K562 (cell line): ENCODE results near the gene OVOL1. TPM values are rescaled to one million over a fixed set of nuclear protein-coding genes. Genes with fewer than 3 reads are reported as not detected.
A peak's percentile ranks its signal among the peaks of the same experiment; 100 is the strongest.

ENCODE experiments used
- ATAC-seq: fragments of 200-7000 bp; cut with Tn5 transposase; 3 replicates; pipeline ENCODE4 v1.9.1; 2020; ENCODE audit warnings: moderate library complexity
- BruUV-seq: library from RNA; stranded (reverse); fragments of 400-500 nt; replicated peaks from 2 replicates; lab custom pipeline; 2021; lab: Mats Ljungman, UMichigan
- CTCF ChIA-PET: fragments of 300-600 bp; formaldehyde crosslinking; extraction: SDS; loops from one replicate; lab custom pipeline; 2021; ENCODE audit warnings: low intra/inter-chr PET ratio; lab: Yijun Ruan, JAX
- POLR2A ChIA-PET: fragments of 300-600, 350-650 bp; sonication (Branson Sonifier 250); formaldehyde crosslinking; extraction: SDS; loops from one replicate; lab custom pipeline; 2021; ENCODE audit warnings: antibody characterized with exemption, inconsistent platforms; lab: Yijun Ruan, JAX
- DNase-seq, 4 experiments: peaks; one replicate each; pipeline versions ENCODE4 v3.0.0 to v3.0.0-alpha.2; 2011 to 2018; ENCODE audit warnings: low spot score in 3 of 4, mixed read lengths in 3 of 4; ENCODE audit errors: extremely low read depth in 1 of 4
- FAIRE-seq: peaks from 2 replicates; lab custom pipeline; 2011; peaks lifted over from hg19 to GRCh38; lab: Jason Lieb, UNC
- H2AFZ ChIP-seq: 2 replicates; pipeline ENCODE4 v1.6.0; 2011; ENCODE audit warnings: low read depth, low read length, control low read depth, inconsistent platforms
- H3K27ac ChIP-seq: fragments of 200-600 bp; 3 replicates; pipeline ENCODE4 v1.8.0; 2011; ENCODE audit warnings: low read depth, mild to moderate bottlenecking, control low read depth, inconsistent platforms, low read length, moderate library complexity, mixed read lengths; ENCODE audit errors: extremely low read depth
- H3K27me3 ChIP-seq, 2 experiments: fragments of 300-600 bp in 1 of 2; 2 replicates in 1 of 2; 3 replicates in 1 of 2; pipeline versions ENCODE4 v1.6.0 to v1.8.0; 2011; ENCODE audit warnings: inconsistent platforms in 2 of 2, low read length in 2 of 2, mild to moderate bottlenecking in 1 of 2, mixed read lengths in 1 of 2, moderate library complexity in 1 of 2; ENCODE audit not compliant: control insufficient read depth in 2 of 2, insufficient read depth in 2 of 2
- H3K36me3 ChIP-seq: fragments of 300-600 bp; 3 replicates; pipeline ENCODE4 v1.8.0; 2011; ENCODE audit warnings: mild to moderate bottlenecking, low read length, inconsistent platforms; ENCODE audit not compliant: control insufficient read depth, insufficient read depth
- H3K4me1 ChIP-seq, 2 experiments: fragments of 200-600 bp in 1 of 2; replicated peaks in 1 of 2; 2 replicates in 1 of 2; 3 replicates in 1 of 2; pipeline versions ENCODE4 v1.5.1 to v1.8.0; 2011; ENCODE audit warnings: inconsistent platforms in 2 of 2, low read length in 2 of 2, mild to moderate bottlenecking in 1 of 2, mixed read lengths in 1 of 2, moderate library complexity in 1 of 2; ENCODE audit not compliant: control insufficient read depth in 2 of 2, insufficient read depth in 2 of 2
- H3K4me2 ChIP-seq: 2 replicates; pipeline ENCODE4 v1.6.1; 2011; ENCODE audit warnings: low read length, control low read depth, inconsistent platforms, mixed read lengths; ENCODE audit not compliant: insufficient read depth
- H3K4me3 ChIP-seq: fragments of 200-600 bp; sonication (generic), shearing (Covaris generic); 2 replicates; pipeline ENCODE4 v1.5.1; 2016; ENCODE audit warnings: control low read depth, inconsistent platforms
- H3K79me2 ChIP-seq: fragments of 200-600 bp; 3 replicates; pipeline ENCODE4 v1.8.0; 2011; ENCODE audit warnings: low read length, inconsistent platforms; ENCODE audit not compliant: control insufficient read depth, insufficient read depth
- H3K9ac ChIP-seq, 2 experiments: 2 replicates each; pipeline versions ENCODE4 v1.6.0 to v1.6.1; 2011; ENCODE audit warnings: low read depth in 2 of 2, low read length in 2 of 2, control low read depth in 1 of 2, inconsistent platforms in 1 of 2, mild to moderate bottlenecking in 1 of 2, mixed read lengths in 1 of 2; ENCODE audit not compliant: insufficient read depth in 1 of 2
- H3K9me1 ChIP-seq: one replicate; pipeline ENCODE4 v1.6.0; 2011; ENCODE audit warnings: inconsistent platforms, mild to moderate bottlenecking, low read length, moderate library complexity; ENCODE audit not compliant: control insufficient read depth, insufficient read depth
- H3K9me3 ChIP-seq: replicated peaks from 2 replicates; pipeline ENCODE4 v1.5.1; 2011; ENCODE audit warnings: low read depth, low read length, inconsistent platforms; ENCODE audit not compliant: control insufficient read depth, insufficient read depth
- H4K20me1 ChIP-seq: replicated peaks from 2 replicates; pipeline ENCODE4 v1.6.1; 2011; ENCODE audit warnings: low read length, inconsistent platforms, mixed read lengths; ENCODE audit not compliant: control insufficient read depth, insufficient read depth
- ASH1L ChIP-seq: fragments of 450-650 bp; IDR thresholded peaks from 2 replicates; pipeline ENCODE4 v1.6.1; 2018; ENCODE audit warnings: borderline replicate concordance, mild to moderate bottlenecking, low read depth; ENCODE audit not compliant: partially characterized antibody
- BDP1 ChIP-seq: IDR thresholded peaks from 3 replicates; pipeline ENCODE4 v1.6.1; 2011; ENCODE audit not compliant: insufficient read length, insufficient read depth
- DACH1 ChIP-seq: fragments of 450-650 bp; IDR thresholded peaks from 2 replicates; pipeline ENCODE4 v1.6.1; 2018; ENCODE audit not compliant: partially characterized antibody
- DNMT1 ChIP-seq: fragments of 450-650 bp; IDR thresholded peaks from 2 replicates; pipeline ENCODE4 v1.6.1; 2016; ENCODE audit warnings: antibody characterized with exemption, mild to moderate bottlenecking
- GATAD2B ChIP-seq: fragments of 450-650 bp; IDR thresholded peaks from 2 replicates; pipeline ENCODE4 v1.6.1; 2017; ENCODE audit warnings: mild to moderate bottlenecking, borderline replicate concordance
- GTF2F1 ChIP-seq: IDR thresholded peaks from 2 replicates; pipeline ENCODE4 v1.6.1; 2011; ENCODE audit warnings: low read depth, low read length, improper control_type of control experiment
- NR1H2 ChIP-seq: sonication (generic); formaldehyde crosslinking; IDR thresholded peaks from 2 replicates; pipeline ENCODE4 v1.4.0; 2020; ENCODE audit warnings: mild to moderate bottlenecking, missing genetic modification reagents
- RCOR1 ChIP-seq, 2 experiments: IDR thresholded peaks; 2 replicates each; pipeline ENCODE4 v1.6.1; 2012; ENCODE audit warnings: low read depth in 2 of 2, low read length in 2 of 2, borderline replicate concordance in 1 of 2, improper control_type of control experiment in 1 of 2
- RFX7 ChIP-seq: fragments of 250-450 bp; sonication (Bioruptor Pico); IDR thresholded peaks from 2 replicates; pipeline ENCODE4 v1.5.1; 2021; ENCODE audit warnings: mild to moderate bottlenecking
- SMARCA5 ChIP-seq: fragments of 450-650 bp; IDR thresholded peaks from 2 replicates; pipeline ENCODE4 v1.6.1; 2016
- SRSF3 ChIP-seq: fragments of 200-400 bp; formaldehyde crosslinking; IDR thresholded peaks from 2 replicates; pipeline ENCODE4 v1.6.1; 2016; ENCODE audit warnings: mild to moderate bottlenecking, low read length, moderate library complexity; ENCODE audit not compliant: insufficient read depth
- ZNF217 ChIP-seq: sonication (generic); formaldehyde crosslinking; IDR thresholded peaks from 2 replicates; pipeline ENCODE4 v1.8.0; 2022; ENCODE audit warnings: mild to moderate bottlenecking, missing genetic modification reagents
- WGBS: fragments of 100-300 bp; shearing (Covaris generic); methylation state at CpG from one replicate; pipeline ENCODE4 v1.1.6; 2016; ENCODE audit warnings: low coverage, mixed read lengths; ENCODE audit not compliant: insufficient coverage; ENCODE audit errors: missing lambda C conversion rate; 5-methylcytosine and 5-hydroxymethylcytosine counted together
- in situ Hi-C: fragments of 300-500 bp; cut with MboI; formaldehyde crosslinking; loops from 4 replicates; pipeline ENCODE4 v1.15.0; 2018; ENCODE audit warnings: inconsistent platforms, mixed read lengths
- intact Hi-C: fragments of 100-400 bp; cut with micrococcal nuclease; formaldehyde crosslinking; loops from 2 replicates; pipeline ENCODE4 v1.14.2; 2022
- polyA plus RNA-seq, 8 experiments: library from polyadenylated mRNA; depleted of rRNA in 4 of 8; stranded (reverse) in 5 of 8; unstranded in 3 of 8; fragments of >200 nt; fragmentation: Nextera tagmentation in 2 of 8; fragmentation: Illumina TruSeq in 1 of 8; extraction: Ambion mirVana in 2 of 8; extraction: Trizol in 1 of 8; gene quantifications; 2 replicates each; pipeline versions ENCODE4 v1.2.1 to v1.2.3, GENCODE V29; 2011 to 2014; ENCODE audit warnings: inconsistent platforms in 1 of 8, missing spikeins in 1 of 8
- total RNA-seq, 7 experiments: library from RNA; depleted of rRNA in 6 of 7; stranded (reverse); fragments of >200 nt in 6 of 7; fragmentation: Illumina TruSeq in 2 of 7; extraction: Trizol in 2 of 7; gene quantifications; 2 replicates each; pipeline versions ENCODE4 v1.2.1 to v1.2.3, GENCODE V29; 2011 to 2021; ENCODE audit warnings: low replicate concordance in 1 of 7
- TF ChIP-seq, protein P1 (sequence below): sonication (generic); IDR thresholded peaks from 2 replicates; pipeline ENCODE4 v1.6.1; 2016
- TF ChIP-seq, protein P2 (sequence below): fragments of 200-800 bp; sonication (Bioruptor generic); IDR thresholded peaks from 2 replicates; pipeline ENCODE4 v1.6.1; 2016; ENCODE audit warnings: missing genetic modification characterization, missing compliant biosample characterization
- TF ChIP-seq, protein P3 (sequence below), 2 experiments: fragments of 250-450 bp in 1 of 2; fragments of 450-650 bp in 1 of 2; sonication (Bioruptor Pico) in 1 of 2; IDR thresholded peaks; 2 replicates each; pipeline versions ENCODE4 v1.6.1 to v1.8.0; 2016 to 2021; ENCODE audit warnings: mild to moderate bottlenecking in 2 of 2, moderate library complexity in 2 of 2, missing compliant biosample characterization in 1 of 2, missing genetic modification characterization in 1 of 2

OVOL1 gene
- total and polyA plus RNA-seq, 9 of the 15 experiments (the other 6 are each of a cell fraction or from before 2014, with no cell fraction given): 0.09 TPM; not detected in 8

DNA sequence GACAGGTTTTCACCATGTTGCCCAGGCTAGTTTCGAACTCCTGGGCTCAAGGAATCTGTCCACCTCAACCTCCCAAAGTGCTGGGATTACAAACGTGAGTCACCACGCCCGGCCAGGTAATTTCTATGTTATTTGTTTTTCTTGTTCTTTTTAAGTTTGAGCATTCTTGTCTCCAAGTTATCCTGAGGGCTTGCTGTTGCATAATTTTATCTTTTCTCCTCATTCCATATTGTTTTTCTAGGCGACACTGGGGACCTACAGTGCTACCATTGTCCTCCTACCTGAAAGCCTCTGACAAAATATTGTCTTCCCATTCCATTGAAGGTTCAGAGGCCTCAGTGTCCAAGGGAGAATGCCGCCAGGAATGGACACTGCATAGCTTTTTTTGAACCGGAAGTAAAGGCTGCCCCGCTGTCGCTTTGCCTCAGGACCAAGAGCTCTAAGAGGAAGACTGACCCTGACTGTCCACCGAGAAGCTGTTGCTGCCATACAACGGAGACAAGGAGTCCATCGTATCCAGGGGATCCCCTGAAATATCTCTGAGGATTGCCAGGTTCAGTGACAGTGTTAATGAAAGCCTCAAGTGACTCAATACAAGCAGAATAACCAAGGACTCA, 15.8 kb upstream of the OVOL1 start:
- DNase-seq: peak in 1 of 4 experiments; percentile 6
- Histone ChIP-seq H3K9ac (no peak overlapping the region), H3K79me2 (no peaks in the 10 kb centered on the region), H3K4me2 (no peak overlapping the region), H4K20me1 (no peaks in the 10 kb centered on the region; the same call in 1 of the 2 replicates), H3K4me3 (no peak overlapping the region), H3K36me3 (peaks cover under 1% of the 10 kb centered on the region; the same call in 1 of the 3 replicates), H2AFZ (no peak overlapping the region), H3K27ac (no peak overlapping the region), H3K9me1 (no peaks in the 10 kb centered on the region), H3K4me1 (no peaks in the 10 kb centered on the region), H3K27me3 (no peaks in the 10 kb centered on the region; a peak in 1 of 5 replicates), H3K9me3 (no peaks in the 10 kb centered on the region)
- in situ Hi-C loops (no loop called here), intact Hi-C loops (loop anchor here (5.0 kb wide), 1 partner anchor 59 kb away; the partner anchor contains the start of gene KAT5)
- FAIRE-seq: no peak
- WGBS: 51% methylated on average over 12 of the region's 12 CpGs
- ATAC-seq: no peak
- CTCF ChIA-PET: interaction anchor here (0.7 kb wide), 1 partner anchor 68 kb away, joined by 3 read pairs; no protein-coding TSS in a partner anchor
- POLR2A ChIA-PET: interaction anchor here (0.6 to 1.6 kb wide), 7 partner anchors 9 to 59 kb away, joined by 3 to 13 read pairs (median 3); partner anchors contain the start of gene KAT5
- no TSS peak for BruUV-seq
- TF ChIP-seq DNMT1: no peak
- no peak for TF ChIP-seq BDP1
- no peak for TF ChIP-seq NR1H2
- TF ChIP-seq, protein P1, sequence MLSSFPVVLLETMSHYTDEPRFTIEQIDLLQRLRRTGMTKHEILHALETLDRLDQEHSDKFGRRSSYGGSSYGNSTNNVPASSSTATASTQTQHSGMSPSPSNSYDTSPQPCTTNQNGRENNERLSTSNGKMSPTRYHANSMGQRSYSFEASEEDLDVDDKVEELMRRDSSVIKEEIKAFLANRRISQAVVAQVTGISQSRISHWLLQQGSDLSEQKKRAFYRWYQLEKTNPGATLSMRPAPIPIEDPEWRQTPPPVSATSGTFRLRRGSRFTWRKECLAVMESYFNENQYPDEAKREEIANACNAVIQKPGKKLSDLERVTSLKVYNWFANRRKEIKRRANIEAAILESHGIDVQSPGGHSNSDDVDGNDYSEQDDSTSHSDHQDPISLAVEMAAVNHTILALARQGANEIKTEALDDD: no peak
- TF ChIP-seq DACH1: no peak
- no peak for TF ChIP-seq RFX7 (CRISPR knock-in tag)
- no peak for TF ChIP-seq GTF2F1
- TF ChIP-seq, protein P2, sequence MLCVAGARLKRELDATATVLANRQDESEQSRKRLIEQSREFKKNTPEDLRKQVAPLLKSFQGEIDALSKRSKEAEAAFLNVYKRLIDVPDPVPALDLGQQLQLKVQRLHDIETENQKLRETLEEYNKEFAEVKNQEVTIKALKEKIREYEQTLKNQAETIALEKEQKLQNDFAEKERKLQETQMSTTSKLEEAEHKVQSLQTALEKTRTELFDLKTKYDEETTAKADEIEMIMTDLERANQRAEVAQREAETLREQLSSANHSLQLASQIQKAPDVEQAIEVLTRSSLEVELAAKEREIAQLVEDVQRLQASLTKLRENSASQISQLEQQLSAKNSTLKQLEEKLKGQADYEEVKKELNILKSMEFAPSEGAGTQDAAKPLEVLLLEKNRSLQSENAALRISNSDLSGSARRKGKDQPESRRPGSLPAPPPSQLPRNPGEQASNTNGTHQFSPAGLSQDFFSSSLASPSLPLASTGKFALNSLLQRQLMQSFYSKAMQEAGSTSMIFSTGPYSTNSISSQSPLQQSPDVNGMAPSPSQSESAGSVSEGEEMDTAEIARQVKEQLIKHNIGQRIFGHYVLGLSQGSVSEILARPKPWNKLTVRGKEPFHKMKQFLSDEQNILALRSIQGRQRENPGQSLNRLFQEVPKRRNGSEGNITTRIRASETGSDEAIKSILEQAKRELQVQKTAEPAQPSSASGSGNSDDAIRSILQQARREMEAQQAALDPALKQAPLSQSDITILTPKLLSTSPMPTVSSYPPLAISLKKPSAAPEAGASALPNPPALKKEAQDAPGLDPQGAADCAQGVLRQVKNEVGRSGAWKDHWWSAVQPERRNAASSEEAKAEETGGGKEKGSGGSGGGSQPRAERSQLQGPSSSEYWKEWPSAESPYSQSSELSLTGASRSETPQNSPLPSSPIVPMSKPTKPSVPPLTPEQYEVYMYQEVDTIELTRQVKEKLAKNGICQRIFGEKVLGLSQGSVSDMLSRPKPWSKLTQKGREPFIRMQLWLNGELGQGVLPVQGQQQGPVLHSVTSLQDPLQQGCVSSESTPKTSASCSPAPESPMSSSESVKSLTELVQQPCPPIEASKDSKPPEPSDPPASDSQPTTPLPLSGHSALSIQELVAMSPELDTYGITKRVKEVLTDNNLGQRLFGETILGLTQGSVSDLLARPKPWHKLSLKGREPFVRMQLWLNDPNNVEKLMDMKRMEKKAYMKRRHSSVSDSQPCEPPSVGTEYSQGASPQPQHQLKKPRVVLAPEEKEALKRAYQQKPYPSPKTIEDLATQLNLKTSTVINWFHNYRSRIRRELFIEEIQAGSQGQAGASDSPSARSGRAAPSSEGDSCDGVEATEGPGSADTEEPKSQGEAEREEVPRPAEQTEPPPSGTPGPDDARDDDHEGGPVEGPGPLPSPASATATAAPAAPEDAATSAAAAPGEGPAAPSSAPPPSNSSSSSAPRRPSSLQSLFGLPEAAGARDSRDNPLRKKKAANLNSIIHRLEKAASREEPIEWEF: no peak
- TF ChIP-seq SRSF3: no peak
- TF ChIP-seq GATAD2B: no peak
- TF ChIP-seq ASH1L: no peak
- TF ChIP-seq SMARCA5: no peak
- no peak for TF ChIP-seq RCOR1 (IDR thresholded peaks at IDR 0.05; ENCODE audit: borderline replicate concordance in 1 of 2, low read depth in 2 of 2, low read length in 2 of 2)
- TF ChIP-seq ZNF217 (CRISPR knock-in tag): no peak
- TF ChIP-seq, protein P3, sequence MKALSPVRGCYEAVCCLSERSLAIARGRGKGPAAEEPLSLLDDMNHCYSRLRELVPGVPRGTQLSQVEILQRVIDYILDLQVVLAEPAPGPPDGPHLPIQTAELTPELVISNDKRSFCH (CRISPR knock-in tag; IDR thresholded peaks at IDR 0.05): no peak
- TF ChIP-seq, protein P3 (tag; IDR thresholded peaks at IDR 0.05): no peak
